ENCODE data around the gene ITGB4. TPM values are rescaled to one million over a fixed set of nuclear protein-coding genes. Genes with fewer than 3 reads are reported as not detected.

The ITGB4 gene
- total and polyA plus RNA-seq, 10 of the 15 experiments (the other 5 are each of a cell fraction or from before 2014, with no cell fraction given), result 0.06 to 1.6 (median 0.27) TPM; not detected in 2

GRCh38 chr17:75758131-75758905 lies 37.1 kb downstream of the ITGB4 start:
- CTCF ChIA-PET, result no interaction called here
- no TSS peak for BruUV-seq (replicated peaks)
- intact Hi-C loops (cut with micrococcal nuclease; ENCODE audit: unreplicated experiment), result no loop called here
- no peaks in the 10 kb centered on the region for H3K27me3 ChIP-seq (replicated peaks in 1 of 2; ENCODE audit: control insufficient read depth in 2 of 2, insufficient read depth in 2 of 2, low read length in 1 of 2)
- RAD21 ChIA-PET (ENCODE audit: unreplicated experiment), result no interaction called here
- POLR2A ChIA-PET, result no interaction called here
- H3K4me1 ChIP-seq (ENCODE audit: control insufficient read depth, insufficient read depth, low read length), result peaks cover 6% of the 10 kb centered on the region
- no peak overlapping the region for H2AFZ ChIP-seq (ENCODE audit: control insufficient read depth, low read depth, low read length)
- H3K79me2 ChIP-seq (ENCODE audit: control insufficient read depth, insufficient read depth, low read length), result no peaks in the 10 kb centered on the region
- 85% methylated on average over 37 of the region's 41 CpGs for WGBS (ENCODE audit: insufficient coverage, insufficient replicate concordance, low lambda C conversion rate, missing lambda C conversion rate)
- no peaks in the 10 kb centered on the region for H3K9me3 ChIP-seq (replicated peaks; ENCODE audit: control insufficient read depth, insufficient read depth, low read length)
- SMC1A ChIA-PET (ENCODE audit: uncharacterized antibody, unreplicated experiment), result no interaction called here
- no peak overlapping the region for H3K27ac ChIP-seq (ENCODE audit: control insufficient read depth, insufficient read depth)
- no peaks in the 10 kb centered on the region for H4K20me1 ChIP-seq (ENCODE audit: control insufficient read depth, insufficient read depth)
- no peak for FAIRE-seq
- no peak overlapping the region for H3K9ac ChIP-seq (ENCODE audit: control insufficient read depth, insufficient read depth, low read length)
- H3K4me3 ChIP-seq, result no peak overlapping the region
- in situ Hi-C loops (cut with MboI), result no loop called here
- H3K36me3 ChIP-seq (ENCODE audit: control insufficient read depth in 2 of 2, insufficient read depth in 2 of 2, low read length in 1 of 2), result no peaks in the 10 kb centered on the region
- H3K4me2 ChIP-seq (ENCODE audit: control insufficient read depth, insufficient read depth), result no peak overlapping the region
- TF ChIP-seq ETV6 (conservative IDR thresholded peaks at IDR 0.05 in 1 of 2, IDR thresholded peaks at IDR 0.05 in 1 of 2; ENCODE audit: borderline replicate concordance in 1 of 2, low read depth in 1 of 2) (no peak), RBBP5 (conservative IDR thresholded peaks at IDR 0.05) (no peak), ZBTB11 (CRISPR knock-in tag; IDR thresholded peaks at IDR 0.05) (no peak), CTCF (IDR thresholded peaks at IDR 0.05 in 2 of 3, conservative IDR thresholded peaks at IDR 0.05 in 1 of 3; ENCODE audit: control insufficient read depth in 2 of 3, extremely low read depth in 1 of 3, insufficient read depth in 1 of 3, low read depth in 3 of 3, low read length in 3 of 3) (peak; percentile 12 to 22 (median 19); a peak in 3 of 6 replicates), RAD21 (IDR thresholded peaks at IDR 0.05; ENCODE audit: insufficient read depth, low read depth, low read length) (0 out of 2 replicates have a peak, but pooled peaks have one; percentile 8)
- DNase-seq (ENCODE audit: low read depth, low spot score), result no peak
- no peak for ATAC-seq
